Measurements from ENCODE around the gene RPL15. TPM values are rescaled to one million over a fixed set of nuclear protein-coding genes. Genes with fewer than 3 reads are reported as not detected.
A peak's percentile ranks its signal among the peaks of the same experiment; 100 is the strongest.

RPL15 gene
- total and polyA plus RNA-seq, 2 of the 13 experiments (the other 11 are each of a cell fraction or from before 2014, with no cell fraction given) = 1,297 to 3,693 TPM

DNA sequence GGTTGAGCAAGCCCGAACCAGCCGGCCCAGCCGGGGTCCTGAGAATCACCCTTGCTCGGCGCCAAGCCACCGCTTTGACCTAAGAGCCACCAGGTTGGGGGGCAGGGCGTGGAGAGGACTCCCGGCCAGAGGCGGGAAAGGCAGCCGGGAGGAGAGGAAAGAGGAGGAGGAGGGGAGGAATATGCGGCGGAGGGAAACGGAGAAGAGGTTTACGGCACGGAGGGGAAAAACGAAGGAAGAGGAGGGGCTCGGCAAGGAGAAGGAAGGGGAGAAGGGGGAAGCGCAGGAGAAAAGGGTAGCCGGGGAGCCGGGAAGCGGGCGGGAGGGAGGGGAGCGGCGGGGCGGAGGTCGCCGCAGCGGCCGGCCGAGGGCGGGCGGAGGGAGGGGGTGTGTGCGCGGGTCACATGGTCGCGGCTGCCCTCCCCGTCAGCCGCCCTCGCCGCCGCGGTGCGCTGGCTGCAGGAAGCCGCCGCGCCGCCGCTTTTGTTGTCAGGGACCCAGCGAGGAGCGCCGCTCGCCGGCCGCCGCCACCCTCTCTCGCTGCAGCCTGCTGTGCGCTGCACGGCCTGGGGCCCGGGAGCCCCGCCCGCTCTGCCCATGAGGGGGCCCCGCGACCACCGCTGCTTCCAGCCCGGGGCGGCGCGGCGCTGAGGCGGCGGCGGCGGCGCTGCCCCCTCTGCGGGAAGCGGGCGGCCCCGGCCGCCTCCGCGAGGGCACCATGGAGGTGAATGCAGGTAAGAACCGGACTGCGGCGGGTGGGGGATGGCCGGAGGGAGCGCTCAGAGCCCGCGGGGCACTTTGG is 28.1 kb downstream of the RPL15 start, which contains the start of gene NR1D2 (continued):
- 0 out of 2 replicates have a peak, but pooled peaks have one; percentile 0 for TF ChIP-seq ZC3H13 (CRISPR knock-in tag; IDR thresholded peaks at IDR 0.05)

GRCh38 chr3:23945663-23945912 is 28.7 kb downstream of the RPL15 start:
- FAIRE-seq = no peak
- POLR2A ChIA-PET = interaction anchor here (2.0 kb wide), 1 partner anchor 28 kb away, joined by 43 read pairs; the partner anchor contains the start of genes NKIRAS1 and RPL15
- no CpG with 5 or more reads among the region's 39 CpGs for WGBS (ENCODE audit: low lambda C conversion rate)
- TF ChIP-seq FOXP1 (IDR thresholded peaks at IDR 0.05) (no peak), FOXP1 (CRISPR knock-in tag; IDR thresholded peaks at IDR 0.05) (0 out of 2 replicates have a peak, but pooled peaks have one; percentile 20), NONO (IDR thresholded peaks at IDR 0.05) (no peak), NONO (CRISPR knock-in tag; conservative IDR thresholded peaks at IDR 0.05) (peak; percentile 60), JDP2 (CRISPR knock-in tag; IDR thresholded peaks at IDR 0.05; ENCODE audit: borderline replicate concordance) (peak; percentile 74; the same call in 1 of the 2 replicates), ZFP37 (CRISPR knock-in tag; IDR thresholded peaks at IDR 0.05; ENCODE audit: borderline replicate concordance) (no peak), ELF3 (CRISPR knock-in tag; IDR thresholded peaks at IDR 0.05) (peak; percentile 61), ZNF281 (CRISPR knock-in tag; IDR thresholded peaks at IDR 0.05; ENCODE audit: borderline replicate concordance) (0 out of 2 replicates have a peak, but pooled peaks have one; percentile 65), HDAC1 (CRISPR knock-in tag; IDR thresholded peaks at IDR 0.05) (peak; percentile 7; the same call in 1 of the 2 replicates), ASH2L (IDR thresholded peaks at IDR 0.05; ENCODE audit: insufficient read length, low read depth, low read length) (no peak), ZNF558 (CRISPR knock-in tag; IDR thresholded peaks at IDR 0.05; ENCODE audit: borderline replicate concordance) (peak; percentile 33; the same call in 1 of the 2 replicates), JUND (CRISPR knock-in tag; IDR thresholded peaks at IDR 0.05) (0 out of 2 replicates have a peak, but pooled peaks have one; percentile 31), SIX1 (CRISPR knock-in tag; IDR thresholded peaks at IDR 0.05; ENCODE audit: borderline replicate concordance) (no peak), ATF2 (CRISPR knock-in tag; IDR thresholded peaks at IDR 0.05) (0 out of 2 replicates have a peak, but pooled peaks have one; percentile 86), ZNF232 (CRISPR knock-in tag; IDR thresholded peaks at IDR 0.05; ENCODE audit: borderline replicate concordance) (peak; percentile 26; the same call in 1 of the 2 replicates)
- TF ChIP-seq, protein P1, sequence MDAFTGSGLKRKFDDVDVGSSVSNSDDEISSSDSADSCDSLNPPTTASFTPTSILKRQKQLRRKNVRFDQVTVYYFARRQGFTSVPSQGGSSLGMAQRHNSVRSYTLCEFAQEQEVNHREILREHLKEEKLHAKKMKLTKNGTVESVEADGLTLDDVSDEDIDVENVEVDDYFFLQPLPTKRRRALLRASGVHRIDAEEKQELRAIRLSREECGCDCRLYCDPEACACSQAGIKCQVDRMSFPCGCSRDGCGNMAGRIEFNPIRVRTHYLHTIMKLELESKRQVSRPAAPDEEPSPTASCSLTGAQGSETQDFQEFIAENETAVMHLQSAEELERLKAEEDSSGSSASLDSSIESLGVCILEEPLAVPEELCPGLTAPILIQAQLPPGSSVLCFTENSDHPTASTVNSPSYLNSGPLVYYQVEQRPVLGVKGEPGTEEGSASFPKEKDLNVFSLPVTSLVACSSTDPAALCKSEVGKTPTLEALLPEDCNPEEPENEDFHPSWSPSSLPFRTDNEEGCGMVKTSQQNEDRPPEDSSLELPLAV (CRISPR knock-in tag; conservative IDR thresholded peaks at IDR 0.05; ENCODE audit: low read depth) = peak; percentile 79; the same call in 1 of the 2 replicates

More at GRCh38 chr3:23945663-23945912, 28.7 kb downstream of the RPL15 start:
- Histone ChIP-seq H3K4me3 (replicated peaks in 1 of 3; ENCODE audit: insufficient read depth in 1 of 3, low read depth in 2 of 3, low read length in 3 of 3) (peak overlapping the region; percentile 43 to 90 (median 67); a peak in 4 of 6 replicates), H3K4me2 (ENCODE audit: low read depth, low read length) (peak overlapping the region; percentile 43), H3K36me3 (replicated peaks in 1 of 2; ENCODE audit: control insufficient read depth in 1 of 2, insufficient read depth in 2 of 2, low read length in 2 of 2) (no peaks in the 10 kb centered on the region), H3K27ac (ENCODE audit: extremely low read length, insufficient read depth, low read length) (peak overlapping the region; percentile 77), H3K9ac (ENCODE audit: insufficient read depth, low read depth, low read length) (peak overlapping the region; percentile 62), H3K79me2 (ENCODE audit: insufficient read depth, low read length) (peaks cover 43% of the 10 kb centered on the region), H3K9me3 (ENCODE audit: low read length) (no peaks in the 10 kb centered on the region), H3K4me1 (ENCODE audit: insufficient read depth, low read length) (peaks cover 54% of the 10 kb centered on the region), H3K27me3 (ENCODE audit: control insufficient read depth in 1 of 2, insufficient read depth in 2 of 2, low read length in 2 of 2) (peaks cover 0 to 9% of the 10 kb centered on the region in 2 experiments; a peak in 1 of 5 replicates), H2AFZ (ENCODE audit: low read length) (no peak overlapping the region), H4K20me1 (ENCODE audit: insufficient read depth, low read length) (peaks cover 21% of the 10 kb centered on the region)
- DNase-seq (ENCODE audit: low spot score) (no peak), ATAC-seq (no peak)
- CTCF ChIA-PET (ENCODE audit: low intra/inter-chr PET ratio, low total read pairs) = no interaction called here
- intact Hi-C loops (cut with micrococcal nuclease; ENCODE audit: unreplicated experiment) = loop anchor here (1.0 kb wide), 1 partner anchor 28 kb away; the partner anchor contains the start of gene RPL15
- BruUV-seq (replicated peaks) = no TSS peak
- in situ Hi-C loops (cut with HindIII; ENCODE audit: extremely low pct_ligation_motif_present, low pct_unique_long_range_greater_than_20kb) = no loop called here
